ENCODE measurements around the gene KRT16. TPM values are rescaled to one million over a fixed set of nuclear protein-coding genes. Genes with fewer than 3 reads are reported as not detected.

KRT16 gene
- total and polyA plus RNA-seq, 2 of the 8 experiments (the other 6 are each of a cell fraction or from before 2014, with no cell fraction given): not detected

DNA sequence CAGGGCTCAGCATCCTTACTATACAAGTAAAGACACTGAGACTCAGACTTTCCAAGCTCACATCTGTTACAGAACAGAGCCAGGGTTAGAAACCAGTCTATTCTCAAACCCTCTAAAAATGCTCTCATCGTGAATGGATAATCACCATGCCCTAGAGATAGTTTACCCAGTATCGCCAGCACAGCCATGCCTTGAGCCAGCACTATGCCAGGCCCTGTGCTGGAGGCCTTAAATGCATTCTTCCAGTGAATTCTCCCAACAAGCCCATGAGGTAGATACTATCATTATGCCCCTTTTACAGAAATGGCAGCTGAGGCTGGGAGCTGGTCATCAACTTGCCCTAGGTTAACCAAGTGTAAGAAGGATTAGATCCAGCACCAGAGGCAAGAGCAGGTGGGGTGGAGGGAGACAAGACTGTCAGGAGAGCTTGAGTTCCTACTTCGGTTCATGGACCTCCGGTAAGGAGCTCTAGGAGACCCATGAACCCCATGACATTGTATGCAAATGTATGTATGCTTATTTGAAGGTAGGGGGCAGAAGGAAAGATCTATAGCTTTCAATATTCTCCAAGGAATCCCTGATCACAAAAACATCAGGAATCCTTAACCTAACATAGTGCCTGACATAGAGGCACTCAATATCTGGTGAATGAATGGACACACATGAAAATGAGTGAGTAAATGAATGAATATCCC is 31.1 kb downstream of the KRT16 start (continued):
- TF ChIP-seq CHD7 (IDR thresholded peaks at IDR 0.05; ENCODE audit: insufficient replicate concordance, low read length) (no peak), FOSL1 (IDR thresholded peaks at IDR 0.05; ENCODE audit: insufficient read depth, low read depth, low read length) (no peak), TAF1 (IDR thresholded peaks at IDR 0.05; ENCODE audit: low read depth, low read length) (no peak), POU5F1 (IDR thresholded peaks at IDR 0.05; ENCODE audit: low read depth, low read length) (no peak), KDM4A (IDR thresholded peaks at IDR 0.05; ENCODE audit: low read depth, low read length, severe bottlenecking) (no peak), SIN3A (conservative IDR thresholded peaks at IDR 0.05 in 1 of 2, IDR thresholded peaks at IDR 0.05 in 1 of 2; ENCODE audit: low read depth in 1 of 2, low read length in 2 of 2) (no peak)
- TF ChIP-seq, protein P1, sequence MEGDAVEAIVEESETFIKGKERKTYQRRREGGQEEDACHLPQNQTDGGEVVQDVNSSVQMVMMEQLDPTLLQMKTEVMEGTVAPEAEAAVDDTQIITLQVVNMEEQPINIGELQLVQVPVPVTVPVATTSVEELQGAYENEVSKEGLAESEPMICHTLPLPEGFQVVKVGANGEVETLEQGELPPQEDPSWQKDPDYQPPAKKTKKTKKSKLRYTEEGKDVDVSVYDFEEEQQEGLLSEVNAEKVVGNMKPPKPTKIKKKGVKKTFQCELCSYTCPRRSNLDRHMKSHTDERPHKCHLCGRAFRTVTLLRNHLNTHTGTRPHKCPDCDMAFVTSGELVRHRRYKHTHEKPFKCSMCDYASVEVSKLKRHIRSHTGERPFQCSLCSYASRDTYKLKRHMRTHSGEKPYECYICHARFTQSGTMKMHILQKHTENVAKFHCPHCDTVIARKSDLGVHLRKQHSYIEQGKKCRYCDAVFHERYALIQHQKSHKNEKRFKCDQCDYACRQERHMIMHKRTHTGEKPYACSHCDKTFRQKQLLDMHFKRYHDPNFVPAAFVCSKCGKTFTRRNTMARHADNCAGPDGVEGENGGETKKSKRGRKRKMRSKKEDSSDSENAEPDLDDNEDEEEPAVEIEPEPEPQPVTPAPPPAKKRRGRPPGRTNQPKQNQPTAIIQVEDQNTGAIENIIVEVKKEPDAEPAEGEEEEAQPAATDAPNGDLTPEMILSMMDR (IDR thresholded peaks at IDR 0.05; ENCODE audit: control extremely low read depth in 1 of 3, insufficient read depth in 1 of 3, low read depth in 1 of 3, low read length in 3 of 3): no peak

Measured in H1 (cell line).